Measurements from ENCODE around the gene FUCA1. TPM values are rescaled to one million over a fixed set of nuclear protein-coding genes. Genes with fewer than 3 reads are reported as not detected.

FUCA1 gene
- total and polyA plus RNA-seq, 10 of the 15 experiments (the other 5 are each of a cell fraction or from before 2014, with no cell fraction given): 33.3 to 117 (median 52.6) TPM

DNA sequence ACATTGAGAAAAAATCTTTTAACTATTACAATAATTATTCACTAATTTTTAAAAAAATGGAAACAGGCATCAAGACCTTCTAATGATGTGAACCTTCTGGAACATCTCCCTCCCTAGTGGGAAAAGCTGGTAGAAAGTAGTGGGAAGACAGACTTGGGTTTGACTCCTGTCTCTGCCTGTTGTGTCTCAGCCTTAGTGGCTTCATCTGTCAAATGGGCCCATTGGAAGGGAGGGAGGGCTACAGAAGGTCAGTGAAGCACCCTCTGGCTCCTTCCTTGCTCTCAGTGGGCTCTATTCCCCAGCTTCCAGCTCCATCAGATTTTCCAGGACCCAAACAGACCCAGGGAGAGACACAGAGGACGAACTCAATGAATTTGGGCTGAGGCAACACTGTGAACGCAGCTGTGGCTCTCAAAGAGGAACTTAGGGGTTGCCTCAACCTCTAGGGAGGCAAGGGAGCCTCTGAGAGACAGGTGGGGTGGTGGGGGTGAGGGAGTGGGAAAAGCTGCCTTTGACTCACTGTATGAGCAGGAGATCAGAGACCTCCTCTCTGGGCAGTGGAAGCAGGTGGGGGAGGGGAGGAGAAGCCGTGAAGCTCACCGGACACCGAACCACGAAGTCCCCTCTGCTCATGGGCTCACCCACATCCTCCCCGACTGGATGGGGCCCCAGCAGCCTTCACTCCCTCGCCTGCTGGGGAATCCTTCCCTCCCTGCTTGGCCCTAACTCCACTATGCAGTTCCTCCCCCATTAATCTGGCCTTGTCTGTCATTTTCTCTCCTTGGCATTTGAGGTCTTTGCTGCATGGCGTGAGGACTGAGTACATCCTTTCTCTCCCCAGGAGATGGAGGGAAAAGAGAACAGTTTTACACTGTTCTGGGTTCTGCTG, 40.6 kb upstream of the FUCA1 start:
- ChIA-PET POLR2A (interaction anchor here (0.5 to 4.3 kb wide), 11 partner anchors 9 to 366 kb away, joined by 3 to 26 read pairs (median 5); partner anchors contain the start of genes HMGCL, PNRC2 and SRSF10), SMC1A (ENCODE audit: uncharacterized antibody, unreplicated experiment) (interaction anchor here (0.9 to 7.7 kb wide), 11 partner anchors 8 to 134 kb away, joined by 3 to 66 read pairs (median 5); partner anchors contain the start of genes HMGCL, PITHD1 and SRSF10), CTCF (interaction anchor here (0.5 to 10.5 kb wide), 7 partner anchors 47 to 790 kb away, joined by 3 to 109 read pairs (median 4); no protein-coding TSS in a partner anchor), RAD21 (ENCODE audit: unreplicated experiment) (interaction anchor here (1.2 to 5.9 kb wide), 10 partner anchors 7 to 383 kb away, joined by 3 to 54 read pairs (median 6); partner anchors contain the start of genes GALE, PITHD1 and PNRC2)
- Histone ChIP-seq H3K4me2 (ENCODE audit: control insufficient read depth, insufficient read depth) (peak overlapping the region; percentile 82), H3K9me3 (replicated peaks; ENCODE audit: control insufficient read depth, insufficient read depth, low read length) (no peaks in the 10 kb centered on the region), H3K36me3 (ENCODE audit: control insufficient read depth in 2 of 2, insufficient read depth in 2 of 2, low read length in 1 of 2) (no peaks in the 10 kb centered on the region), H3K27me3 (replicated peaks in 1 of 2; ENCODE audit: control insufficient read depth in 2 of 2, insufficient read depth in 2 of 2, low read length in 1 of 2) (no peaks in the 10 kb centered on the region), H4K20me1 (ENCODE audit: control insufficient read depth, insufficient read depth) (no peaks in the 10 kb centered on the region), H3K27ac (ENCODE audit: control insufficient read depth, insufficient read depth) (peak overlapping the region; percentile 98), H3K4me3 (peak overlapping the region; percentile 66), H3K4me1 (ENCODE audit: control insufficient read depth, insufficient read depth, low read length) (peaks cover 62% of the 10 kb centered on the region), H3K79me2 (ENCODE audit: control insufficient read depth, insufficient read depth, low read length) (peaks cover 73% of the 10 kb centered on the region), H3K9ac (ENCODE audit: control insufficient read depth, insufficient read depth, low read length) (peak overlapping the region; percentile 88), H2AFZ (ENCODE audit: control insufficient read depth, low read depth, low read length) (peak overlapping the region; percentile 21)
- peak; percentile 82 for DNase-seq (ENCODE audit: low read depth, low spot score)
- peak; percentile 55 for ATAC-seq
- intact Hi-C loops (cut with micrococcal nuclease; ENCODE audit: unreplicated experiment): loop anchor here (2.0 kb wide), 1 partner anchor 40 kb away; the partner anchor contains the start of gene FUCA1
- peak; percentile 38 for FAIRE-seq
- no TSS peak for BruUV-seq (replicated peaks)
- 0% methylated on average over 9 of the region's 9 CpGs for WGBS (ENCODE audit: insufficient coverage, insufficient replicate concordance, low lambda C conversion rate, missing lambda C conversion rate)
- in situ Hi-C loops (cut with MboI): no loop called here
- TF ChIP-seq POLR2AphosphoS2 (IDR thresholded peaks at IDR 0.05; ENCODE audit: low read depth, low read length) (no peak), BRCA1 (IDR thresholded peaks at IDR 0.05; ENCODE audit: low read depth, low read length) (no peak), GATAD2B (conservative IDR thresholded peaks at IDR 0.05; ENCODE audit: low read depth) (no peak), ATF3 (IDR thresholded peaks at IDR 0.05; ENCODE audit: borderline replicate concordance, extremely low read depth, low read depth, low read length) (no peak), RELB (IDR thresholded peaks at IDR 0.05; ENCODE audit: low read depth) (peak; percentile 76), PAX5 (IDR thresholded peaks at IDR 0.05; ENCODE audit: borderline replicate concordance, low read depth, low read length) (peak; percentile 65; the same call in 1 of the 2 replicates), EZH2 (IDR thresholded peaks at IDR 0.05; ENCODE audit: borderline replicate concordance, control insufficient read depth, low read depth, low read length) (no peak), POLR2A (IDR thresholded peaks at IDR 0.05; ENCODE audit: low read depth, low read length) (peak; percentile 69; the same call in 1 of the 2 replicates), CREB1 (IDR thresholded peaks at IDR 0.05; ENCODE audit: low read depth) (no peak), RB1 (IDR thresholded peaks at IDR 0.05; ENCODE audit: borderline replicate concordance) (no peak), FOXM1 (IDR thresholded peaks at IDR 0.05; ENCODE audit: low read depth, low read length) (no peak), ZBED1 (IDR thresholded peaks at IDR 0.05; ENCODE audit: borderline replicate concordance) (peak; percentile 56; the same call in 1 of the 2 replicates), FOS (IDR thresholded peaks at IDR 0.05; ENCODE audit: borderline replicate concordance, extremely low read depth, insufficient read length) (no peak), MTA2 (IDR thresholded peaks at IDR 0.05; ENCODE audit: low read depth) (peak; percentile 62), YBX1 (IDR thresholded peaks at IDR 0.05) (no peak), HCFC1 (IDR thresholded peaks at IDR 0.05; ENCODE audit: low read length) (no peak), RUNX3 (IDR thresholded peaks at IDR 0.05; ENCODE audit: low read length) (no peak), ZSCAN29 (IDR thresholded peaks at IDR 0.05) (no peak)
- TF ChIP-seq, protein P1, sequence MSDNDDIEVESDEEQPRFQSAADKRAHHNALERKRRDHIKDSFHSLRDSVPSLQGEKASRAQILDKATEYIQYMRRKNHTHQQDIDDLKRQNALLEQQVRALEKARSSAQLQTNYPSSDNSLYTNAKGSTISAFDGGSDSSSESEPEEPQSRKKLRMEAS (IDR thresholded peaks at IDR 0.05; ENCODE audit: low read depth, low read length): no peak
